Skin of body (tissue), 2 donors: ENCODE data around the gene CTBP2. TPM values are rescaled to one million over a fixed set of nuclear protein-coding genes. Genes with fewer than 3 reads are reported as not detected.
"Not testable (repeated sequence)": the region's sequence is repeated elsewhere in the genome, so short reads cannot be mapped to it uniquely, and the experiment has no call there.

Experiments
- DNase-seq: peaks from one replicate; lab custom pipeline; 2025; lab: John Stamatoyannopoulos, UW
- total RNA-seq: library from RNA; depleted of rRNA; stranded (reverse); fragments of >200 nt; gene quantifications from one replicate; pipeline ENCODE4 v1.2.3, GENCODE V29; 2014

The CTBP2 gene
- total RNA-seq, 1 donor from 2014 or later, result 36.7 TPM

DNA sequence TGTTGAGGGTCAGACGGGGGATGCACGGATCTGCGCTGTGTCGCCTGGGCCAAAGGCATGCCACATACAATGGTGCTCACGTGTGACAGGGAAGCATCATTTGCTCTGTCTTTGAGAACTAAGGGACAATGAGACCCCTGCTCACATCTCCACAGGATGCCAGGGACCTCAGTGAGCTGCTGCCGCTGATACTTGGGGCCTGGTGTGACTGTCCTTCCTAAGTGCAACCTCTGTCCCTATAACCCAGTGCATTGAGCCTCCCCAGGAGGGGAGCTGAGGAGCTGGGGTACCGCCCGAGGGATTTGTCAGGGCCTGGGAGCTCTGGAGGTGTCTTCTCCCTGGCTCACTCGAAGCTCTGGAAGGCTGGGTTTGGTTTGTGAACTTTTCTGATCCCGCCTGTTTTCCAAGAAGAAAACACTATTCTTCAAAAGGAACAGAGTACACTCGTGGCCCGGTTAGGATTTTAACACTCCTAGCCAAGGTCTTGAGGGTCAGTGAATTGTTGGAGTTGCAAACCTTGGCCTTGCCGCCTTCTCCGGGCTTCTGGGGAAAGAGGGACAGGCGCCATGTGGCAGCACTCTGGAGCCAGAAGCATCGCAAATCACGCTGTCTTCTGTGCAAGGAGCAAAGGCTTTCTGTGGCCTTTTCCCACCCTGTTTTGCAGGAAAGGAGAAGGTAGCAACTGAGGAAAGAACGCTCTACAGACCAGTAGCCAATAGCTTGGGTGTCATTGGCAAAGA, 26.2 kb upstream of the CTBP2 start:
- no peak for DNase-seq

DNA sequence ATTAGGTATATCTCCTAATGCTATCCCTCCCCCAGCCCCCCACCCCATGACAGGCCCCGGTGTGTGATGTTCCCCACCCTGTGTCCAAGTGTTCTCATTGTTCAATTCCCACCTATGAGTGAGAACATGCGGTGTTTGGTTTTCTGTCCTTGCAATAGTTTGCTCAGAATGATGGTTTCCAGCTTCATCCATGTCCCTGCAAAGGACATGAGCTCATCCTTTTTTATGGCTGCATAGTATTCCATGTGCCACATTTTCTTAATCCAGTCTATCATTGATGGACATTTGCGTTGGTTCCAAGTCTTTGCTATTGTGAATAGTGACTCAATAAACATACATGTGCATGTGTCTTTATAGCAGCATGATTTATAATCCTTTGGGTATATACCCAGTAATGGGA, 18.7 kb upstream of the CTBP2 start:
- not testable (repeated sequence) for DNase-seq

DNA sequence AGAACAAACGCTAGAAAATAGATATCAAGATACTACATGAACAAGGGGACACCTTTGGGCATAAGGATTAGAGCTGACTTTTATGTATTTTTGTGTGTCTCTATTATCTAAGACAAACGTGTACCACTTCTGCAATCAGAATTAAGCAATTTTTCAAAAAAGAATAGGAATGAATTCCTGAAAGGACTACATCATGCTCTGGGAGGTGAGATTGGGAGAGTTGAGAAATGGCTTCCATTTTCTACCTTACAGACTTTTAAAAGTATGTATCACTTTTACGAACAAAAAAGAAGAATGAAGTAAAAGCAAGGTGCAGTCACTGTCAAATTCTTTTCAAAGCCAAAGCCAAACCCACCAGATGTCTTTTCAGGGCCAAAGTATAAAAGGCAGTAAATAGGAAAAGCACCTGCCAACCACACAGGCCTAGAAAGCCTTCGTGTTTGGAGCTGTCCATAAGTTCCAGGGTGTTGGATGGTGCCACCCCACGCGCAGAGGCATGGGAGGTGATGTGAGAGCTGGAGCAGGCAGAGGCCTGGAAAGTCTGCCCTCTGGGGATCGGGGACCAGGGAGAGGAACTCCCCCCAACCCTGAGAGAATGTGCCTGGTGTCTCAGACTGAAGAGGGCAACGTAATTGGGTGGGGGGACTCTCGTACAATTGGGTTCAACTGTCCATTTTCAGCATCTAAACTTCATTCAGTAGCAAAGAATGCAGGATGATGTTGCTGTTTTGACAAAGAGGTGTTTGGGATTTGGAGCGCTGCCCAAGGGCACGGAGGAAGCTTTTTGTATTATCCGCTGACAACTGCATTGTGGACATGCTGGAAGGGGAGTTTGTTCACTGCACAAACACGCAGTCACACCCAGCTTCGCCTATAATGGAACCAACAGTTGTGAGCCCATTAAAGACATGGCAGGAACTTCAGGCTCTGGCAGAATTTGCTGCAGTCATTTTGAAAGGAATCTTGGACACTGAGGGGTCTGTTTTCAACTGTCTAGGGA, 17.6 kb upstream of the CTBP2 start:
- DNase-seq, result no peak

DNA sequence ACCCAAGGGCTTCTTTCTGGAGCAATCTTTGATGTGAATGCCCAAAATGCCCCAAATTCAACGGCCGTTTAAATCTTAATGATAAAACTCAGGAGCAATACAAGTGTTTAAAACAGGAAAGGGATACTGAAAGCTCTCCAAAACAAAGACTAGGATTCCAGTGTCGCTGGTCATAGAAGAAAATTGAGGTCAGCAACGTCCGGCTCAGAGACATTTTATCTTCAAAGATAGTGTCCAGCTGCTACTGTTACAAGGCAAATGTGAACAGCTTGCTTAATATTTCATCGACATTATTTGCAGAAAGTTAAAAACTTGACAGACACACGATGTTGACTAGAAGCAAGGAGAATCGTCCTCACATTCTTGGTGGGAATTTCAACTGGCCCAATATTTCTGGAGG, 15.4 kb upstream of the CTBP2 start:
- DNase-seq, result no peak

DNA sequence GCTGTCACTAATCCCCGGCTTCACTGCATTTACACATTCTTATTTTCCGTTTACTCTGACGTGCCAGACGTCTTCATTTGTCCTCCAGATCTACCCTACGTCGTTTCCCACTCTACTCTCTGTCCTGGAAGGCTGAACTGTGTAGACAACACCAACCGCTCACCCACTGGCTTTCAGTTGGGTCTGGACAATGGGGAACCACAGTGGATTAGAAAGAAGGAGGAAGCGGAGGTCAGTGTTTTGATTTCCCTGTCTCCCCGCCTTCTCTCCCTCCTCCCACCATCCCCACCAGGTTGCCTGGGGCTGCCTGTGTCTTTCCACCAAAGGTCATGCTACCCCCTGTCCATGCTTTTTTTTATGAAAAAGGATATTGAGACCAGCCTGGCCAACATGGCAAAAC, 14.0 kb upstream of the CTBP2 start:
- DNase-seq, result no peak

DNA sequence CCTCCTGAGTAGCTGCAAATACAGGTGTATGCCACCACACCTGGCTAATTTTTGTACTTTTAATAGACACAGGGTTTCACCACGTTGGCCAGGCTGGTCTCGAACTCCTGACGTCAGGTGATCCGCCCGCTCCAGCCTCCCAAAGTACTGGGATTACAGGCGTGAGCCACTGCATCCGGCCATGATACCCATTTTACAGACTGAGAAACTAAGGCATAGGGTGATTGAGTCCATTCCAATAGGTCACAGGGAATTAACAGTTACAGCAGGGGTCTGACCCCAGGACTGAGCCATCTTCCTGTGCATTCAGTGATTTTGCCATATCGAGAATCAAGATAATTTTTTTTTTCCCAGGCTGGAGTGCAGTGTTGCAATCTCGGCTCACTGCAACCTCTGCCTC, 12.3 kb upstream of the CTBP2 start:
- DNase-seq, result no peak

DNA sequence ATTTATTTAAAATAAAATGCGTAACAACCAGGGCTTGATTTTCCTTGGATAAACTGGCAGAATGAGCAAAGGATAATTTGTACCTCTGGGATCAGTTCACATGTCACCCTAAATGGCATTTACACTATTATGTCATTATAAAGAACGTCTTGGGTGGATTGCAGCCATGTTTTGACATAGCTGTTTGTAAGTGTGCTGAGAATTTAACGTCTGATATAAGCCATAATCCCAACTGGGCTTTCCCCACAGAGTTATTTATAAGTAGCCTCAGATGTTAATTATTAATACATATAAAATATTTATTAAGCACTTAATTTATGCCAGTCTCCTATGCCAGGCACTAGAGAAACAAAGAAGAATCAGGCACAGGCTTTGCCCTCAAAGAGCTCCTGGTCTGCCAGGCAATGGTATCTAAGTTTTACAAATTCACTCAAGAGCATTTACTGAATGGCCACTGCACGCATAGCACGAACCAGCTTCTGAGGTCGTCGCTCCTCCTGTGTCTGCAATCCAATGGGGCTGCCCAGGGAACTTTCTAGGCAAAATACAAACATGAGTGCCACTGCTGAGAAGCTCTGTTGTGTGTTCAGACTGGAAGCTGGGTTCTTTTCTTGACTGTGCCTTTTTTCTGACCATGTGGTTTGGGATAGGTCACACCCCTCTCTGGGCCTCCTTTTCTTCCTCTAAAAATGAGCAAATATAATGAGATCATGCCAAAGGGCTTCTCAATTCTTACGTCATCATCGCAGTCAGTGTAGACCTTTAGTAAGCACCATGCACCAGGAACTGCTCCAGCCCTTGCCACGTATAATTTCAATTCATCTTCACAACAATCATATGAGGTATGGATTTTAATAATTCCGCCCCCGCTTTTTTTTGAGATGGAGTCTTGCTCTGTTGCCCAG, 11.3 kb upstream of the CTBP2 start:
- DNase-seq, result no peak

DNA sequence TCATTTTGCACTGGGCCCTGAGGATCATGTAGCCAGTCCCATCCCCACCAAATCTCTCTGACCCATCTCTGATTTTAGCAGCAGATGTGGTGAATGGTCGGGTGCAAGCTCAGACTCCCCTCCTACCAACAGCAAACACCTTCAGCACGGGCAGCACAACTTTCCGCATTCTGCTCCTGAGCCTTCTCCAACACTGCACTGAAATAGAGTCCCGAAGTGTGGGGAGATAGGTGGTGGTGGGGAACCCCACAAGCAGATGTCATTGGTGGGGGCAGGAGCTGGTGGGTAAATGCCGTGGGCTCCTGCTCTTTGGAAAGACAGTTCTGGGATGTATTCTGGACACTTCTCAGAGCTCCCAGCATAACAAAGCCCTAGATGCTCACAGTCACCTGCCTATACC, 9.6 kb upstream of the CTBP2 start:
- no peak for DNase-seq

DNA sequence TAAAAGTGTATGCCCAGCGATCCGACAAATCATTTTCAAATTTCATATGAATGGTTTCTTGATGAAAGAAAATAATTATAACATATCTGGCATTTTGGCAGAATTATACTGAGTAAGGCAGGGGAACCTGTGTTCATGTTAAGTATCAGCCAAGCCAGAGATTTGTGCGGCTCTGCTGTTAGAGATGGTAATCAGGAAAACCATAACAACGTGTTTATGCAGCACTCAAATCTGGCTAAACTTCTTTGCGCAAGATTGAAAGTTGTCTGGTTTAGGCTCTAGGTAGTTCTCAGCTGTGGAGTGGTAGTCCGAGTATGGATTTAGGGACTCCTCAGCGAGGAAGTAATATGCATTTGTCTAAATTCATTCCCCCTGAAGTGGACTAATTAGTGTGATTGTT, 8.9 kb upstream of the CTBP2 start:
- no peak for DNase-seq

DNA sequence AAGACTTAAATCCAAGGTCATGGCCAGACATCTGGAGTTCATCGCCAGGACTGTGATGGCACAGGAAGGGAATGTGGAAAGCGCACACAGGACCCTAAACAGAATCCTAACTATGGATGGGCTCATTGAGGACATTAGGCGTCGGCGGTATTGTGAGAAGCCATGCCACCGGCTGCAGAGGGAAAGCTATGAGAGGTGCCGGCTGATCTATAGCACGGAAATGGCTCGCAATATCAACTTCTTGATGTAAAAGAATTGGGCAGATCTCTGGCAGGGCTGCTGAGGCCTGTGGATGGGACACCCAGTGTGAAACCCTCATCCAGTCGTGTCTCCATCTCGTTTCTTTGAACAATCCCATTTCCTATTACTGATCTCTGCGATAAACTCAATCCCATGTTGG, 6.3 kb upstream of the CTBP2 start:
- no peak for DNase-seq

DNA sequence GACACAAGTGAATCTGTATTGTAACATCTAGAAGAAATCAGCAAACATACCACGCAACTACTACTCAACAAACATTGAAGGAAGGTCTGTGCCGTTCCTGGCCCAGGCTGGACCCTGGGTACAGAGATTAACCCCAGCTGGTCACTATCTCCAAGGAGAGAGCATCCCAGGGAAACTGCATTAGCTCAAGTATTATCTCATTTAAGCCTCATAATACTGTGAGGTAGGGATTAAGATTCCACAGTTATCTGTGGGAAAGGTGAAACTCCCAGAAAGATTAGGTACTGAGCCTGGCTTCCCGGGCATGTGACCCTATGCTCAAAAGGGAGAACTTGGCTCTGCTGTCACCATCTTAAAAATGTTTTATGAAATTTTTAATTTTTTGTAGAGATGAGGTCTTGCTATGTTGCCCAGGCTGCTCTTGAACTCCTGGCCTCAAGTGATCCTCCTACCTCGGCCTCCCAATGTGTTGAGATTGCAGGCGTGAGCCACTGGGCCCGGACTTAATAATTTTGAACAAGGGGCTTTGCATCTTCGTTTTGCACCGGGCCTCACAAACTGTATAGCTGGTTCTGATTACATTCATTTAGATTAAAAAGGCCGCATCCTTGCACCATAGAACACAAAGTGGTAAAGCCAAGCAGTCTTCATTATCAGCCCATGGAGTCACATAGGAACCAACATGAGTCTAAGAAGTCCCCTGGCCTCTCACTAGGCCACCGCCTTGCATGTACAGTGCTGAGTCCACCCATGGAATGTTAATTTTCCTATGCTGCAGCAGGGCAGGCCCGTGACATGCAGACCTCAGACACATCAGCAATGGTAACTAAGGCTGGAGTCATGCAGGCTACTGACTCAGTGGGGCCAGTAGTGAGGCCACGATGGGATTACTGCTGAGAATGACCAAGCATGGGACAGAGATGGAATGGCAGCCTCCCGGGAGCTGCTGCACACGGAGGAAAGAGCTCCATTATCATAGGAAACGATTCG, 5.5 kb upstream of the CTBP2 start:
- DNase-seq, result no peak

DNA sequence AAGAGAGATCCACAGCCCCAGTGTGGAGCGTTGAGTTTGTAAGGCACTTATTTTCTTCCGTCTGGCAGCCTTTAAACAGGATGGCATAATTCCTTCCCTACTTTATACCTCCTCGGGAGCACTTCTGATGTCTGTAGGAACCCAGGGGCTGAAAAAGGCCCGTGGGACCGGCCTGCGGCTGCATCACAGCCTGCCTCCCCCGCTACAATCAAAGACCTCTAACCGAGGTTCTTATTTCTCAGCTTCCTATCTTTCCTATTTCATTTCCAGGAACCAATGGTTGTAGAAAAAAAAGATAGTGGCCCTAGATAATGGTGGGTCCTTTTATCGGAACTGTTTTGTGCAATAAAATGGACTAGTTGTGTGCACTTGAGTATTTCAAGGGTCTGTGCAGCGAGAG, 4.1 kb upstream of the CTBP2 start:
- no peak for DNase-seq

DNA sequence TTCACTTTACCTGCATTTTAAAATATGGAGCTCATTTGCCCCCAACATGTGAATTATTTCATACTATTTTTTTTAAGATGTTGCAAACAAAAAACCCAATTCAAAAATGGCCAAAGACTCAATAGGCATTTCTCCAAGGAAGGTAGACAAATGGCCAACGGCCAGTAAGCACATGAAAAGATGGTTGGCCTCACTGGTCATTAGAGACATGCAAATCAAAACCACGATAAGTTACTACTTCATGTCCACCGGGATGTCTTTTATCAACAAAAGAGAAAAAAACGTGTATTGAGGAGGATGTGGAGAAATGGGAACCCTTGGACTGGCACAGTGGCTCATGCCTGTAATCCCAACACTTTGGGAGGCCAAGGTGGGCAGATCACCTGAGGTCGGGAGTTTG, 3.4 kb upstream of the CTBP2 start:
- DNase-seq, result no peak

DNA sequence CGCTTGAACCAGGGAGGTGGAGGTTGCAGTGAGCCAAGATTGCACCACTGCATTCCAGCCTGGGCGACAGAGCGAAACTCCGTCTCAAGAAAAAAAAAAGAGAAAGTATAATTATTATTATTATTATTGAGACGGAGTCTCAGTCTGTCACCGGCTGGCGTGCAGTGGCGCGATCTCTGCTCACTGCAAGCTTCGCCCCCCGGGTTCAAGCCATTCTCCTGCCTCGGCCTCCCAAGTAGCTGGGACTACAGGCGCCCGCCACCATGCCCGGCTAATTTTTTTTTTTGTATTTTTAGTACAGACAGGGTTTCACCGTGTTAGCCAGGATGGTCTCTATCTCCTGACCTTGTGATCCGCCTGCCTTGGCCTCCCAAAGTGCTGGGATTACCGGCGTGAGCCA, 2.9 kb upstream of the CTBP2 start:
- DNase-seq, result not testable (repeated sequence)

DNA sequence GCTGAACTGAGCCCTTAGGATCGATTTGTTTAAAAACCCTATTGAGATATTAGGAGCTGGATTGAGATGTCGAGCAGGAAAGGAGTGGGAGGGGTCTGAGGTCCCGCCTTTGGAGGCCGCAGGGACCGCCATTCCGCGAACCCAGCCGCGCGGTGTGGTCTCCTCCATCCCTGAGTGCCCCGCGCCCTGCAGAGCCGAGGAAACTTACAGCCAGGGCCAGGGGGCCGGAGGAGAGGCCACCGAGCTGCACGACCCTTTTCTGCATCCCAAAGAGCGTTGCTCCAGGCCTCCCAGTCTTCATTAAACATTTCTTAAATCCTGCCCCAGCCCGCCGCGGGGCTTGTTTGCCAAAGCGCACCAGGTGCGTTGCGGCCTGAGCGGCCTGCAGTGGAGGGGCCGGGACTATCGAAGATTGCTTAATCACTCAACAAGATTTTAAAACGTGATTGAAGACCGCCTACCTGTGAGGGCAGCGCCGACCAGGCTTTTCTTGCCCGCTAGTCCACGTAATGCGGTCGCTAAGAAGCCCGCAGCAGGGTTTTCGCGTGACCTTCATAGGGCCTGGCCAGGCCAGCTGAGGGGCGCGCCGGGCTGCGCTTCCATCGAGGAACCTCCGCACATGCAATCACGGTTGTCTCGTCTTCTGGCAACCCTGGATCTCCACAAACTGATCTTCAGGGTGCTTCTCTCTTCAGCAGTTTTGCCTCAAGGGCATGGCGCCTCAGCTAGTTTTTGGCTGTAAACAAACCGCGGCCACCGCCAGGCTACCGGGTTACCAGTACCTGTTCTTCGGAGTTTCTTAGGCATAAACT, 2.0 kb upstream of the CTBP2 start:
- DNase-seq, result no peak

DNA sequence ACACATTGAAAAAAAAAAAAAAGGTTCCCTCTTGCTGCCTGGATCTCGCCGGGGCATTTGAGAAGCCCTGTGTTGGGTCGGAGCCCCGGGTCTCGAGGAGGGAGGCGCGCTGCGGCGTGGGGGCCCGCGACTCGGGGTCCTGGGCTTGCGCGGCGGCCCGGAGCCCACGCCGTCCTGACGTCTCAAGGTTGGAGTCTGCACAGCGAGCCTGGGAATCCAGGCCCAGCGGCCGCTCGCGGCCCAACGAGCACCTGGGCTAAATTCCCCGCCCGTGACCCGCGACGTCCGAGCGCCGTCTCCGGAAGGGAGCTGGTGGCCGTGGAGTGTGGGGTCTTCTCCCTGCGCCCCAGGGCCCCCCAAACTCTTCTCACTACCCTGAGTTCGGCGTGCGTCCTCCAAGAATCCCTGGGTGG, 1.4 kb upstream of the CTBP2 start:
- no peak for DNase-seq

DNA sequence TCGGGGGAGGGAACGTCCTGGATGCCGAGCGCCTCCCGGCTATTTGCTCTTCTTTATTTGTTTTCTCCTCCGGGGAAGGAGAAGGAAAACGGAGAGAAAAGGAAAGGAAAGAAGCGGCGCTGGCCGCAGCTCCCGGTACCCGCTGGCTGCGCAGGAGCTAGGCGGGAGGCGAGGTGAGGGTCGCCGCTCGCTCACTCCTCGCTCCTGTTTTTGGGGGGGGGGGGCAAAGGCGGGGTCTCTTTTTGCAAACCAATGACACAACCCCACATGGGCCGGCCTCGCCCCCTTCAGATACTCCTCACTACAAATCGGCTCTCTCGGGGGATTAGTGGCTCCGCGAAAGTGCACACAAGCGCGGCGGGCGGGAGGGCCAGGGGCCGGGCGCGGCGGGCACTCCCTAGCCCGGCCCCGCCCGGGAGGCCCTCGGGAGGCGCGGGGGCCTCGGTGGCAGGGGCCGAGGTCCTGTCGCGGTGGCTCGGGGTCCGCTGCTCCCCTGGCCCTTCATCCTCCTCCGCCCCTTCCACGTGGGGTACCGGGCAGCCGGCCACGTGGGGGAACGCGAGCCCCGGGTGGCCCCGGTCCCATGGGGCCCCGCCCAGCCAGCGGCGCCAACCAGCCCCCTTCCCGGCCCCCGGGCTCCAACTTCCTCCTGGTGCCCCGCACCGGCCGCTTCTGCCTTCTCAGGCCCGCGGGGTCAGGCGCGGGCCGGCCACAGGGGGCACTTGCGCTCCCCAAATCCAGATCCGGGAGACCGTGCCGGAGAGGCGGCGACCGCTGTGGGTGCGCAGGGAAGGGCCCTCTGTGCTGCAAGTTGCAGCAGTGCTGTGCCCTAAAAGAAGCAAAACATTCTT, 718 bp upstream of the CTBP2 start:
- DNase-seq, result peak; percentile 84

DNA sequence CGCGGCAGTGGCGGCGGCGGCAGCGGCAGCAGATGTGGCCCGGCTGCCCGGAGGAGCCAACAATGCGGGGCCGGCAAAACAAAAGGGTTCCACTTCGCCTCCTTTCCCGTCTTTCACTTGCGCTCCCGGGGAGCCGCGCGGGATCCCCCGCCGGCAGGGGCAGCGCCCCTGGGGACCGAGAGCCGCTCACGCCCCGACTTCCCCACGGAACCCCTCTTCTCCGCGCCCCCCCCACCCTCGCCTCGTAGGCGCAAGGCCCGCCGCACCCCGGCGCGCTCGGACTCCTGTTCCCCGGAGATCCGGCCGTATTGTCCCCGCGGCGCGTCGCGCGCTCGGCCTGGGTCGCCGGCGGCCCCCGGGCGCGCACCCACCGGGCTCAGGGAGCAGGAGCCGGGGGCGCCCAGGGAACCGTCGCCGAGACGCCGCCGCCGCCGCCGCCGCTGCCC, 854 bp downstream of the CTBP2 start:
- DNase-seq, result no peak
